Tibial nerve (tissue), 4 donors: ENCODE measurements around the gene PPAT. TPM values are rescaled to one million over a fixed set of nuclear protein-coding genes. Genes with fewer than 3 reads are reported as not detected.

ENCODE experiments used
- DNase-seq, 2 donors: peaks; one replicate each; pipeline ENCODE4 v3.0.0-alpha.2; 2019; ENCODE audit warnings: low spot score in 2 of 2
- H3K27ac ChIP-seq, 4 donors: fragments of 200-600 bp; sonication (generic) in 3 of 4; one replicate each; pipeline ENCODE4 v1.5.1; 2017 to 2019; ENCODE audit warnings: mild to moderate bottlenecking in 1 of 4
- H3K27me3 ChIP-seq, 2 donors: fragments of 200-600 bp; sonication (generic) in 1 of 2; one replicate each; pipeline versions ENCODE4 v1.5.1 to v1.6.0; 2017 to 2019
- H3K36me3 ChIP-seq, 3 donors: fragments of 200-600 bp; sonication (generic); one replicate each; pipeline ENCODE4 v1.5.1; 2018 to 2019
- H3K4me1 ChIP-seq, 4 donors: fragments of 200-600 bp; sonication (generic) in 3 of 4; one replicate each; pipeline ENCODE4 v1.5.1; 2017 to 2019
- H3K4me3 ChIP-seq, 4 donors: fragments of 200-600 bp; sonication (generic) in 3 of 4; one replicate each; pipeline ENCODE4 v1.5.1; 2017 to 2019; ENCODE audit warnings: mild to moderate bottlenecking in 1 of 4, moderate library complexity in 1 of 4
- H3K9me3 ChIP-seq, 4 donors: fragments of 200-600 bp; sonication (generic) in 3 of 4; one replicate each; pipeline ENCODE4 v1.5.1; 2017 to 2019
- EP300 ChIP-seq, 2 donors: sonication (generic); formaldehyde crosslinking; IDR thresholded peaks; one replicate each; pipeline ENCODE4 v1.6.1; 2017; ENCODE audit warnings: antibody characterized with exemption in 2 of 2, mild to moderate bottlenecking in 1 of 2
- POLR2A ChIP-seq, 2 donors: fragments of 450-650 bp; IDR thresholded peaks; one replicate each; pipeline ENCODE4 v1.6.1; 2017; ENCODE audit warnings: antibody characterized with exemption in 2 of 2, mild to moderate bottlenecking in 2 of 2, moderate library complexity in 2 of 2
- WGBS, 2 donors: methylation state at CpG; one replicate each; pipeline ENCODE4 v1.1.5; 2018; 5-methylcytosine and 5-hydroxymethylcytosine counted together
- total RNA-seq, 4 donors: library from RNA; depleted of rRNA; stranded (reverse); fragments of >200 nt; gene quantifications; one replicate each; pipeline ENCODE4 v1.1.0, GENCODE V29; 2016
- TF ChIP-seq, protein P1 (sequence below), 5 experiments: fragments of 200-600 bp in 3 of 5; fragments of 450-650 bp in 2 of 5; sonication (generic) in 3 of 5; IDR thresholded peaks; one replicate each; pipeline ENCODE4 v1.5.1; 2016 to 2019; ENCODE audit warnings: antibody characterized with exemption in 5 of 5, mild to moderate bottlenecking in 3 of 5, moderate library complexity in 2 of 5

The PPAT gene
- total RNA-seq, 4 donors from 2014 or later, result 2.2 to 7.8 (median 3.8) TPM

GRCh38 chr4:56438766-56439165 lies 3.4 kb upstream of the PPAT start:
- H3K4me3 ChIP-seq, result no peak overlapping the region
- DNase-seq, result no peak
- H3K36me3 ChIP-seq, result peaks cover 0 to 19% (median 0%) of the 10 kb centered on the region in 3 donors
- 80 to 85% methylated on average over 2 of the region's 2 CpGs for WGBS, 2 donors
- H3K27ac ChIP-seq, result no peak overlapping the region
- H3K27me3 ChIP-seq, result no peaks in the 10 kb centered on the region
- TF ChIP-seq EP300 (IDR thresholded peaks at IDR 0.05), result no peak
- TF ChIP-seq, protein P1, sequence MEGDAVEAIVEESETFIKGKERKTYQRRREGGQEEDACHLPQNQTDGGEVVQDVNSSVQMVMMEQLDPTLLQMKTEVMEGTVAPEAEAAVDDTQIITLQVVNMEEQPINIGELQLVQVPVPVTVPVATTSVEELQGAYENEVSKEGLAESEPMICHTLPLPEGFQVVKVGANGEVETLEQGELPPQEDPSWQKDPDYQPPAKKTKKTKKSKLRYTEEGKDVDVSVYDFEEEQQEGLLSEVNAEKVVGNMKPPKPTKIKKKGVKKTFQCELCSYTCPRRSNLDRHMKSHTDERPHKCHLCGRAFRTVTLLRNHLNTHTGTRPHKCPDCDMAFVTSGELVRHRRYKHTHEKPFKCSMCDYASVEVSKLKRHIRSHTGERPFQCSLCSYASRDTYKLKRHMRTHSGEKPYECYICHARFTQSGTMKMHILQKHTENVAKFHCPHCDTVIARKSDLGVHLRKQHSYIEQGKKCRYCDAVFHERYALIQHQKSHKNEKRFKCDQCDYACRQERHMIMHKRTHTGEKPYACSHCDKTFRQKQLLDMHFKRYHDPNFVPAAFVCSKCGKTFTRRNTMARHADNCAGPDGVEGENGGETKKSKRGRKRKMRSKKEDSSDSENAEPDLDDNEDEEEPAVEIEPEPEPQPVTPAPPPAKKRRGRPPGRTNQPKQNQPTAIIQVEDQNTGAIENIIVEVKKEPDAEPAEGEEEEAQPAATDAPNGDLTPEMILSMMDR (IDR thresholded peaks at IDR 0.05), result no peak
- TF ChIP-seq POLR2A (IDR thresholded peaks at IDR 0.05), result no peak
- H3K9me3 ChIP-seq, result no peaks in the 10 kb centered on the region
- peaks cover 0 to 21% (median 2%) of the 10 kb centered on the region in 4 donors for H3K4me1 ChIP-seq

- Histone ChIP-seq H3K27ac (peak overlapping the region; percentile 86 to 96 (median 94)), H3K9me3 (no peaks in the 10 kb centered on the region), H3K4me1 (peaks cover 0 to 24% (median 2%) of the 10 kb centered on the region in 4 donors), H3K27me3 (no peaks in the 10 kb centered on the region), H3K36me3 (no peaks in the 10 kb centered on the region), H3K4me3 (peak overlapping the region; percentile 69 to 77 (median 74))
- DNase-seq, result peak in 1 of 2 donors; percentile 5
- TF ChIP-seq EP300 (IDR thresholded peaks at IDR 0.05), result no peak
- TF ChIP-seq, protein P1 (IDR thresholded peaks at IDR 0.05), result no peak
- no peak for TF ChIP-seq POLR2A (IDR thresholded peaks at IDR 0.05)
- 2 to 3% methylated on average over 9 to 15 of the region's 15 CpGs for WGBS, 2 donors
These were observed 746 bp downstream of the PPAT start for GRCh38 chr4:56434599-56435139.

- no peak overlapping the region for H3K4me3 ChIP-seq
- H3K36me3 ChIP-seq, result no peaks in the 10 kb centered on the region
- H3K27ac ChIP-seq, result no peak overlapping the region
- no peak for DNase-seq
- H3K27me3 ChIP-seq, result no peaks in the 10 kb centered on the region
- TF ChIP-seq POLR2A (IDR thresholded peaks at IDR 0.05) (no peak), EP300 (IDR thresholded peaks at IDR 0.05) (no peak)
- TF ChIP-seq, protein P1 (IDR thresholded peaks at IDR 0.05), result no peak
- no peaks in the 10 kb centered on the region for H3K9me3 ChIP-seq
- H3K4me1 ChIP-seq, result peaks cover 0 to 24% (median 2%) of the 10 kb centered on the region in 4 donors
These were observed 2.1 kb downstream of the PPAT start for GRCh38 chr4:56433280-56433679.

DNA sequence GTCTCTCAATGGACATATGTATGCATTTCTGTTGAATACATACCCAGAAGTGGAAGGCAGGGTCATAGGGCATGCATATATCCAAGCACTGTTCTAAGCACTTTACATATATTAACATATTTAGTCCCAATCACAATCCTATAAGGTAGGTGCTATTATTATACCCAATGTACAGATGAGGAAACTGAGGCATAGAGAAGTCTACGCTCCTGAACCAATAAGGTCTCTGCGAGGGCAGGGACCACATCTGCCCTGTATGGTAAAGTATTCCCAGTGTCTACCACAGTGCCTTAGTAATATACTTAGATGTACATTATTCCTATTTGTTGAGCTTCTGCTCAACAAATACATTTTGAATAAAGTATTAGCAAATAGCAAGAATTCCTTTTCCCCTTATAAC lies 5.2 kb downstream of the PPAT start:
- Histone ChIP-seq H3K36me3 (no peaks in the 10 kb centered on the region), H3K27ac (no peak overlapping the region), H3K4me3 (no peak overlapping the region), H3K4me1 (peaks cover 0 to 15% (median 0%) of the 10 kb centered on the region in 4 donors), H3K9me3 (no peaks in the 10 kb centered on the region), H3K27me3 (no peaks in the 10 kb centered on the region)
- TF ChIP-seq, protein P1 (IDR thresholded peaks at IDR 0.05), result no peak
- TF ChIP-seq POLR2A (IDR thresholded peaks at IDR 0.05) (no peak), EP300 (IDR thresholded peaks at IDR 0.05) (no peak)
- no peak for DNase-seq
- 95 to 98% methylated on average over 2 of the region's 2 CpGs for WGBS, 2 donors

GRCh38 chr4:56427179-56427578 lies 8.2 kb downstream of the PPAT start:
- no peaks in the 10 kb centered on the region for H3K36me3 ChIP-seq
- H3K4me1 ChIP-seq, result no peaks in the 10 kb centered on the region
- TF ChIP-seq, protein P1 (IDR thresholded peaks at IDR 0.05), result no peak
- TF ChIP-seq EP300 (IDR thresholded peaks at IDR 0.05), result no peak
- H3K27me3 ChIP-seq, result no peaks in the 10 kb centered on the region
- no peaks in the 10 kb centered on the region for H3K9me3 ChIP-seq
- DNase-seq, result no peak
- WGBS, 2 donors, result 93 to 98% methylated on average over 1 of the region's 1 CpG
- H3K27ac ChIP-seq, result no peak overlapping the region
- H3K4me3 ChIP-seq, result no peak overlapping the region
